HFF-Myc (cell line): ENCODE data around the gene LRMDA.

Experiments used
- DNase-seq: peaks from one replicate; pipeline ENCODE4 v3.0.0-alpha.2; 2011; ENCODE audit warnings: low read depth; ENCODE audit errors: extremely low read depth
- H3K4me3 ChIP-seq: replicated peaks from 2 replicates; pipeline ENCODE4 v1.5.1; 2011; ENCODE audit warnings: low read depth, mild to moderate bottlenecking, control low read depth, low read length
- TF ChIP-seq, protein P1 (sequence below): IDR thresholded peaks from 2 replicates; pipeline ENCODE4 v1.5.1; 2012; ENCODE audit warnings: mild to moderate bottlenecking, low read depth, low read length, control low read depth; ENCODE audit errors: missing control alignments

The LRMDA gene

DNA sequence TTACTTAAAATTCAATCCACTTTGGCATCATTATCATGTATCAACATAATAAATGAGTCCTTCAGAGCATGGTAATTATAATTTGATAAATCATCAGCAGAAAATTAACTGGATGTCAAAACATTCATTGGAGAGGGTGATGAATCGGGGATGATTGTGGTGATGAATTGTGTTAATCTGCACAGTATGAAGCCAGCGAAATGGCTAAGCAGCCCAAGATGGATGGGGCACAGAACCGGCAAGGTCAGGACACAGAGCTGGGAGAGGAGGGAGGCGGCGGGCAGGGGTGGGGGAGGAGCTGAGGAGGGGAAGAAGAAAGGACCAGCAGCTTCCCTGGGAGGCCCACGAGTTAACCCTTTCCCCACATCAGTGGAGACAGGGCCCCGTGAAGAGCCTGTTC is 536.1 kb downstream of the LRMDA start:
- no peak for DNase-seq
- no peak overlapping the region for H3K4me3 ChIP-seq
- TF ChIP-seq, protein P1, sequence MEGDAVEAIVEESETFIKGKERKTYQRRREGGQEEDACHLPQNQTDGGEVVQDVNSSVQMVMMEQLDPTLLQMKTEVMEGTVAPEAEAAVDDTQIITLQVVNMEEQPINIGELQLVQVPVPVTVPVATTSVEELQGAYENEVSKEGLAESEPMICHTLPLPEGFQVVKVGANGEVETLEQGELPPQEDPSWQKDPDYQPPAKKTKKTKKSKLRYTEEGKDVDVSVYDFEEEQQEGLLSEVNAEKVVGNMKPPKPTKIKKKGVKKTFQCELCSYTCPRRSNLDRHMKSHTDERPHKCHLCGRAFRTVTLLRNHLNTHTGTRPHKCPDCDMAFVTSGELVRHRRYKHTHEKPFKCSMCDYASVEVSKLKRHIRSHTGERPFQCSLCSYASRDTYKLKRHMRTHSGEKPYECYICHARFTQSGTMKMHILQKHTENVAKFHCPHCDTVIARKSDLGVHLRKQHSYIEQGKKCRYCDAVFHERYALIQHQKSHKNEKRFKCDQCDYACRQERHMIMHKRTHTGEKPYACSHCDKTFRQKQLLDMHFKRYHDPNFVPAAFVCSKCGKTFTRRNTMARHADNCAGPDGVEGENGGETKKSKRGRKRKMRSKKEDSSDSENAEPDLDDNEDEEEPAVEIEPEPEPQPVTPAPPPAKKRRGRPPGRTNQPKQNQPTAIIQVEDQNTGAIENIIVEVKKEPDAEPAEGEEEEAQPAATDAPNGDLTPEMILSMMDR = no peak

DNA sequence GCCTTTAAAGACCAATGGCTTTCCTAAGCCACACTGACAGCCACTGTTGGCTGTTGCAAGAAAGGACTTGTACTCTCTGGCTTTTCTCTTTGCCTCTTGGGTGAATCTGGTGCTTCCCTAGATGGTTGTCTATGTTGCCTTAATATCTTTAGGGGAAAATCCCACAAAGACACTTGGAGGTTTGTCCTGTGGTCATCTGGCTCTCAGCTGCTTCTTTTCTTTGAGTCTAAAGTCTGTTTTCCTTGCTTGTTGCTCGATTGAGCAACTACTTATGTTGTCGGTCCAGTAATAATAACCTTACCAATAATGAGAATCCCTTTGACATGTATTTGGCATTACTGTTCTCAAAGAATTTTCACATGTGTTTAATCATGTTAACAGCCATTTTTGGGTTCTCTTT is 537.6 kb downstream of the LRMDA start:
- TF ChIP-seq, protein P1 = no peak
- DNase-seq = no peak
- H3K4me3 ChIP-seq = no peak overlapping the region

DNA sequence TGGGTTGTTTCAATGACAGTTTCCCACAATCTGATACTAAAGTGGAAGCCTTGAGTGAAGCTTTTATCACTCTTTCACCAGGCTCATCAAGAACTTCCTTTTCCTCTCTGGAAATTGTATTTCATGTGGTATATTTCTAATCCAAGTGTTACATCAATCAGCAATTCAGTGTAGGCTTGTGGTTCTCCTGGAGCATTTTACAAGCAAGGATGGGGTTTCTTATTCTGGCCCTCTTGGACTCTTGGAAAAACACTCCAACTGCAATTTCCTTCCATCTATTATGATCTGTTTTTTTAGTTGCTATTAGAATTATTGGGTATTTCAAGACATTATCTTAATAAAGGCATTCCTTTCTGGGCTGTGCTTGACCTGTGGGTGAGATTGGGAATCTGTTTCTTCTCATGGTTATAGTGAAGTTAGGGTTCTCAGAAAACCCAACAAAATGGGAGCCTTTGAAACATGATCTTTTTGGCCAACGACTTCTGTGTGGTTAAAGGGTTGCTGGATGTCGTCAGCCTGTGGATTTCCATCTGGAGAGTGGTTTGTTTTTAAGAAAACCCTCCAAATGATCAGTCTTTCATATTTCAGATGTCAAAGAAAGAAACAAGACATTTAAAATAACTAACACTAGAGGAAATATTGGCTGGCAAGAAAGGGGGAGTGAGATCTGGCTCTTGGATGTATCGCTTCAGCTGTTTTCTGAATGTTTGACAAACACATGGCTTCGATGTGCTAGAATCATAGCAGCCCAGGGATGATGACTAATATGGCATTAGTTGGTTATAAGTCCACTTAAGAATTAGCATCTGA is 540.2 kb downstream of the LRMDA start:
- DNase-seq = peak; percentile 70
- H3K4me3 ChIP-seq = no peak overlapping the region
- TF ChIP-seq, protein P1 = no peak

DNA sequence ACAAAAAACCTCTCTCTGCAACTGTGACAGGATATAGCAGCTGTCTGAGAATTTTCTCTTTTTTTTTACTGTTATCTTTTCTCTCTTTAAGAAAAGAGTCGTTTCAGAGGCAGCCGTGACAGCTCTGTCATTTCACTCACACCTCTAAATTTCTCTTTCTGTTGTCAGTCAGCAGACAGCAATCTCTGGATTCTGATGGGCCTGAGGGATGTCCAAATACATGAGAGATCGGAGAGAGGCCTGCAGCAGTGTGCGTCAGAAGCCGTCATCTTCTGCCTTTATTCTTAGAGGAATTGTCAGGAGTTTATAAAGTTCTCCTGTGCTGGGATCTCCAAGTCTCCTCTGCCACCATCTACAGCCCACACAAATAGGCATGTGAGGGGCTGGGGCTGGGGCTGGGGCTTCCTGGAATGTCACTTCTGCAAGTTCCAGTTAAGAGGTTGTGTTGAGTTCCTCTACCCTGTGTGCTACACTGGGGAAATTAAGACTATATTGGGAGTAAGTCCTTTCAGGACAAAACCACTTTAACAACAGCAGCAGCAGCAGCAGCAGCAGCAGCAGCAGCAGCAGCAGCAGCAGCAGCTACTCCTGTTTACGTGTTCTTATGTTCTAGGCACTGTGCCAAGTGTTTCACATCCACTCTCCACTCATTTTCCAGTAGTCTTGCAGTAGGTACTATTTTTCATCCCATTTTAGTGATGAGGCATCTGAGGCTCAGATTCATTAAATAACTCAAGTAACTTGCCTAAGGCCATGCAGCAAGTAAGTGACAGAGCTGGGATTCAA is 541.3 kb downstream of the LRMDA start:
- DNase-seq = peak; percentile 52
- TF ChIP-seq, protein P1 = no peak
- no peak overlapping the region for H3K4me3 ChIP-seq

DNA sequence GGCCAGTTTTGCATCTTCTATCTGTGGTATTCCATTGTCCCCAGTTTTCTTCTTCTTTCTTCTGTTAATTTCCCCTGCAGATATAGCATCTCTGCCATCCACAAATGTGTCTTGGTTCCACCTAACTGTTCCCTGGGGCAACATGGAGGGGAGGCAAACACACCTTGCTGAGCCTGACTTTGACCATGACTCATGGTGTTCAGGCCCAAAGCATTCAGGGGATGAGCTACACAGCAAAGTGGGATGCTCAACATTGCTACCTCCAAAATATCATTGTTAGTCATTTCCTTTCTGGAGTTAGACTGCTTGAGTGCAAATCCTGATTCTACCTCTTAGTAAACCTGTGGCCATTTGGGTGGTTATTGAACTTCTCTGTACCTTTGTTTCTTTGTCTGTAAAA is 542.7 kb downstream of the LRMDA start:
- no peak overlapping the region for H3K4me3 ChIP-seq
- DNase-seq = no peak
- TF ChIP-seq, protein P1 = no peak

DNA sequence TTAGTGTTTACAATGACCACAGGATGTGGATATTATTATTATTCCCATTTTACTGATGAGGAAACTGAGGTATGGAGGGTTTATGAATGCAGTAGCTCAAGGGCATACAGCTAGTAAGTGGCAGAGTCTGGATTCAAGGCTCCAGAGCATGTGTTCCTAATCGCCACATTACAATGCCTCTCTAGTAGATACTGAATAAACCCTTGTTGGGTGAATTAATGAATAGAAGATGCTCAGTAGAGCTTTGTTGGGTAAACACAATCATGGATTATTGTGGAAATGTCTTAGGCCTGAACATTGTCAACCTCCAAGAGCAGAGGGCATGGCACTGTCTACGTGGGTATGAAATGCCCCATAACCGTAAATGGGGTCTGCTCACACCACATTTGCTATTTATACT is 545.3 kb downstream of the LRMDA start:
- DNase-seq = no peak
- no peak overlapping the region for H3K4me3 ChIP-seq
- TF ChIP-seq, protein P1 = no peak
